Neural progenitor cell (in vitro differentiated cells): Measurements from ENCODE around the gene GPR37L1. TPM values are rescaled to one million over a fixed set of nuclear protein-coding genes. Genes with fewer than 3 reads are reported as not detected.

ENCODE experiments used
- DNase-seq: peaks from one replicate; pipeline ENCODE4 v3.0.0-alpha.2; 2016; ENCODE audit warnings: low spot score
- H2AFZ ChIP-seq: fragments of 200-600 bp; sonication (generic); replicated peaks from 2 replicates; pipeline ENCODE4 v1.6.1; 2016; ENCODE audit warnings: antibody characterized with exemption
- H3F3A ChIP-seq: fragments of 200-600 bp; sonication (generic); 2 replicates; pipeline ENCODE4 v1.6.1; 2016; ENCODE audit warnings: antibody characterized with exemption, low read depth
- H3K27ac ChIP-seq: fragments of 200-600 bp; sonication (generic); 2 replicates; pipeline ENCODE4 v1.5.1; 2016; ENCODE audit warnings: mild to moderate bottlenecking
- H3K27me3 ChIP-seq: fragments of 200-600 bp; sonication (generic); 2 replicates; pipeline ENCODE4 v1.6.1; 2016; ENCODE audit warnings: mild to moderate bottlenecking, moderate library complexity
- H3K36me3 ChIP-seq: fragments of 200-600 bp; sonication (generic); 2 replicates; pipeline ENCODE4 v1.5.1; 2016
- H3K4me1 ChIP-seq: fragments of 200-600 bp; sonication (generic); 2 replicates; pipeline ENCODE4 v1.6.1; 2016; ENCODE audit warnings: mixed run types
- H3K4me2 ChIP-seq: fragments of 200-600 bp; sonication (generic); 2 replicates; pipeline ENCODE4 v1.6.1; 2016
- H3K4me3 ChIP-seq: fragments of 200-600 bp; sonication (generic); 2 replicates; pipeline ENCODE4 v1.5.1; 2016
- H3K79me2 ChIP-seq: fragments of 200-600 bp; sonication (generic); 2 replicates; pipeline ENCODE4 v1.6.1; 2016; ENCODE audit warnings: low read depth
- H3K9ac ChIP-seq: fragments of 200-600 bp; sonication (generic); 2 replicates; pipeline ENCODE4 v1.6.1; 2016
- H3K9me3 ChIP-seq: fragments of 200-600 bp; sonication (generic); 2 replicates; pipeline ENCODE4 v1.5.1; 2016; ENCODE audit warnings: low read depth
- H4K20me1 ChIP-seq: fragments of 200-600 bp; sonication (generic); 2 replicates; pipeline ENCODE4 v1.6.1; 2016; ENCODE audit warnings: low read depth
- H3K27ac Mint-ChIP-seq: 3 replicates; pipeline ENCODE4 v1.8.0; 2021; ENCODE audit warnings: mixed read lengths
- H3K27me3 Mint-ChIP-seq: 2 replicates; pipeline ENCODE4 v1.8.0; 2022; ENCODE audit warnings: low read depth, mild to moderate bottlenecking, inconsistent platforms, moderate library complexity, mixed read lengths; ENCODE audit not compliant: insufficient read depth
- H3K36me3 Mint-ChIP-seq: 3 replicates; pipeline ENCODE4 v1.8.0; 2021; ENCODE audit warnings: mixed read lengths
- H3K4me1 Mint-ChIP-seq: 3 replicates; pipeline ENCODE4 v1.8.0; 2021; ENCODE audit warnings: mixed read lengths
- H3K4me3 Mint-ChIP-seq: 3 replicates; pipeline ENCODE4 v1.8.0; 2021; ENCODE audit warnings: mild to moderate bottlenecking, moderate library complexity, mixed read lengths
- H3K9me3 Mint-ChIP-seq: 3 replicates; pipeline ENCODE4 v1.8.0; 2020; ENCODE audit warnings: mixed read lengths
- CTCF ChIP-seq: fragments of 200-600 bp; sonication (generic); IDR thresholded peaks from 2 replicates; pipeline ENCODE4 v1.5.1; 2017; ENCODE audit warnings: antibody characterized with exemption, mild to moderate bottlenecking
- EZH2 ChIP-seq: fragments of 200-600 bp; sonication (generic); IDR thresholded peaks from 2 replicates; pipeline ENCODE4 v1.6.1; 2017; ENCODE audit warnings: antibody characterized with exemption, mild to moderate bottlenecking, moderate library complexity
- EZH2phosphoT487 ChIP-seq: fragments of 200-600 bp; sonication (generic); IDR thresholded peaks from 2 replicates; pipeline ENCODE4 v1.6.1; 2017; ENCODE audit warnings: antibody characterized with exemption
- total RNA-seq: library from RNA; depleted of rRNA; stranded (reverse); fragments of >200 nt; gene quantifications from 2 replicates; pipeline ENCODE4 v1.2.3, GENCODE V29; 2015; ENCODE audit warnings: low replicate concordance

Gene GPR37L1
- total RNA-seq, 1 donor from 2014 or later, result not detected

GRCh38 chr1:202159534-202160371 is 37.0 kb downstream of the GPR37L1 start:
- no peak overlapping the region for H3K9ac ChIP-seq
- H3K27ac Mint-ChIP-seq, result peak overlapping the region; percentile 24
- no peaks in the 10 kb centered on the region for H3K36me3 ChIP-seq
- TF ChIP-seq CTCF (no peak), EZH2phosphoT487 (no peak), EZH2 (no peak)
- H3K27ac ChIP-seq, result no peak overlapping the region
- no peak overlapping the region for H3K4me3 ChIP-seq
- H3K4me1 Mint-ChIP-seq, result peaks cover 28% of the 10 kb centered on the region
- no peak overlapping the region for H2AFZ ChIP-seq
- peaks cover 2% of the 10 kb centered on the region for H3K27me3 Mint-ChIP-seq
- peaks cover 6% of the 10 kb centered on the region for H3K4me1 ChIP-seq
- no peaks in the 10 kb centered on the region for H4K20me1 ChIP-seq
- no peaks in the 10 kb centered on the region for H3F3A ChIP-seq
- no peaks in the 10 kb centered on the region for H3K9me3 ChIP-seq
- H3K27me3 ChIP-seq, result no peaks in the 10 kb centered on the region
- no peak for DNase-seq
- H3K4me2 ChIP-seq, result no peak overlapping the region
- no peak overlapping the region for H3K4me3 Mint-ChIP-seq
- H3K36me3 Mint-ChIP-seq, result no peaks in the 10 kb centered on the region
- no peaks in the 10 kb centered on the region for H3K79me2 ChIP-seq
- H3K9me3 Mint-ChIP-seq, result no peaks in the 10 kb centered on the region

GRCh38 chr1:202160377-202160940 is 37.7 kb downstream of the GPR37L1 start, which contains the start of gene PTPN7:
TSS of gene PTPN7 (minus strand) at chr1:202160602. CDS start at chr1:202159402, 1,200 bp downstream.
- Histone ChIP-seq H3F3A (no peaks in the 10 kb centered on the region), H3K4me2 (no peak within 1 kb of the TSS), H3K36me3 (no peaks in the 10 kb centered on the region), H4K20me1 (no peaks in the 10 kb centered on the region), H3K4me1 (peaks cover 6% of the 10 kb centered on the region), H2AFZ (no peak within 1 kb of the TSS), H3K27me3 (no peaks in the 10 kb centered on the region), H3K9ac (no peak within 1 kb of the TSS), H3K79me2 (no peaks in the 10 kb centered on the region), H3K27ac (no peak within 1 kb of the TSS), H3K9me3 (no peaks in the 10 kb centered on the region), H3K4me3 (no peak within 1 kb of the TSS)
- H3K36me3 Mint-ChIP-seq, result no peaks in the 10 kb centered on the region
- H3K4me3 Mint-ChIP-seq, result no peak within 1 kb of the TSS
- DNase-seq, result no peak
- TF ChIP-seq EZH2phosphoT487, result no peak
- TF ChIP-seq EZH2, result no peak
- TF ChIP-seq CTCF, result no peak
- H3K4me1 Mint-ChIP-seq, result peaks cover 26% of the 10 kb centered on the region
- H3K9me3 Mint-ChIP-seq, result no peaks in the 10 kb centered on the region
- peak within 1 kb of the TSS; percentile 60 for H3K27ac Mint-ChIP-seq
- peaks cover 2% of the 10 kb centered on the region for H3K27me3 Mint-ChIP-seq

GRCh38 chr1:202161151-202162046 is 38.7 kb downstream of the GPR37L1 start:
- H3K79me2 ChIP-seq, result no peaks in the 10 kb centered on the region
- Mint-ChIP-seq H3K4me1 (peaks cover 23% of the 10 kb centered on the region), H3K4me3 (no peak overlapping the region), H3K27ac (peak overlapping the region; percentile 60), H3K36me3 (no peaks in the 10 kb centered on the region), H3K9me3 (no peaks in the 10 kb centered on the region), H3K27me3 (peaks cover 2% of the 10 kb centered on the region)
- H3K9me3 ChIP-seq, result no peaks in the 10 kb centered on the region
- H3K36me3 ChIP-seq, result no peaks in the 10 kb centered on the region
- no peak for DNase-seq
- TF ChIP-seq CTCF (no peak), EZH2 (no peak), EZH2phosphoT487 (no peak)
- H3K9ac ChIP-seq, result no peak overlapping the region
- H3K4me3 ChIP-seq, result no peak overlapping the region
- no peaks in the 10 kb centered on the region for H4K20me1 ChIP-seq
- H3K27me3 ChIP-seq, result no peaks in the 10 kb centered on the region
- no peak overlapping the region for H2AFZ ChIP-seq
- H3K27ac ChIP-seq, result no peak overlapping the region
- H3F3A ChIP-seq, result no peaks in the 10 kb centered on the region
- no peak overlapping the region for H3K4me2 ChIP-seq
- H3K4me1 ChIP-seq, result peaks cover 11% of the 10 kb centered on the region
